ENCODE results near the gene CLEC4D.

DNA sequence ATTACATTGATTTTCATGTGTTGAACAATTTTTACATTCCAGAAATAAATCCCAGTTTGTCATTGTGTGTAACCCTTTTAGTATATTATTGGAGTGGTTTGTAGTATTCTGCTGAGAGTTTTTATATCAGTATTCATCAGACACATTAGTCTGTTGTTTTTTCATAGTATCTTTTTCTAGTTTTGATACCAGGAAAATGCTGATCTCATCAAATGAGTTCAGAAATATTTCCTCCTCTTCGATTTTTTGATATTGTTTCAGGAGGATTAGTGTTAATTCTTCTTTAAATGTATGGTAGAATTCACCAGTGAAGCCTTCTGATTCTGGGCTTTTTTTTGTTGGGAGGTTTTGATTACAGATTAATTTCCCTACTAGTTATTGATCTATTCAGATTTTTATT is 42.2 kb upstream of the CLEC4D start:
- TF ChIP-seq POLR2AphosphoS5 (IDR thresholded peaks at IDR 0.05) (no peak), POLR2A (IDR thresholded peaks at IDR 0.05) (no peak)
- TF ChIP-seq, protein P1, sequence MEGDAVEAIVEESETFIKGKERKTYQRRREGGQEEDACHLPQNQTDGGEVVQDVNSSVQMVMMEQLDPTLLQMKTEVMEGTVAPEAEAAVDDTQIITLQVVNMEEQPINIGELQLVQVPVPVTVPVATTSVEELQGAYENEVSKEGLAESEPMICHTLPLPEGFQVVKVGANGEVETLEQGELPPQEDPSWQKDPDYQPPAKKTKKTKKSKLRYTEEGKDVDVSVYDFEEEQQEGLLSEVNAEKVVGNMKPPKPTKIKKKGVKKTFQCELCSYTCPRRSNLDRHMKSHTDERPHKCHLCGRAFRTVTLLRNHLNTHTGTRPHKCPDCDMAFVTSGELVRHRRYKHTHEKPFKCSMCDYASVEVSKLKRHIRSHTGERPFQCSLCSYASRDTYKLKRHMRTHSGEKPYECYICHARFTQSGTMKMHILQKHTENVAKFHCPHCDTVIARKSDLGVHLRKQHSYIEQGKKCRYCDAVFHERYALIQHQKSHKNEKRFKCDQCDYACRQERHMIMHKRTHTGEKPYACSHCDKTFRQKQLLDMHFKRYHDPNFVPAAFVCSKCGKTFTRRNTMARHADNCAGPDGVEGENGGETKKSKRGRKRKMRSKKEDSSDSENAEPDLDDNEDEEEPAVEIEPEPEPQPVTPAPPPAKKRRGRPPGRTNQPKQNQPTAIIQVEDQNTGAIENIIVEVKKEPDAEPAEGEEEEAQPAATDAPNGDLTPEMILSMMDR (IDR thresholded peaks at IDR 0.05) = no peak
